CD4-positive, alpha-beta T cell (primary cell): Measurements from ENCODE around the gene INSR. TPM values are rescaled to one million over a fixed set of nuclear protein-coding genes. Genes with fewer than 3 reads are reported as not detected.

Experiments used
- ATAC-seq: fragments of 200-7000 bp; cut with Tn5 transposase; one replicate; pipeline ENCODE4 v1.10.0; 2022; ENCODE audit warnings: mild to moderate bottlenecking; ENCODE audit not compliant: poor library complexity
- CTCF ChIA-PET: fragments of 350-600 bp; sonication (Branson Sonifier 250); formaldehyde crosslinking; loops from one replicate; lab custom pipeline; 2021; ENCODE audit warnings: antibody characterized with exemption, inconsistent platforms; lab: Charles Lee
- POLR2A ChIA-PET: fragments of 350-600 bp; sonication (Branson Sonifier 250); formaldehyde crosslinking; loops from one replicate; lab custom pipeline; 2021; ENCODE audit warnings: antibody characterized with exemption, inconsistent platforms; lab: Charles Lee
- DNase-seq, 14 experiments: peaks; one replicate each; pipeline ENCODE4 v3.0.0-alpha.2; 2013 to 2020; ENCODE audit warnings: mixed read lengths in 2 of 14
- H3K27ac ChIP-seq, 2 donors: one replicate each; pipeline versions ENCODE4 v1.5.1 to v1.7.0; 2013; ENCODE audit warnings: low read length in 2 of 2, low read depth in 1 of 2, mild to moderate bottlenecking in 1 of 2
- H3K27me3 ChIP-seq, 2 experiments: 1 replicate in 1 of 2; 2 replicates in 1 of 2; pipeline versions ENCODE4 v1.6.1 to v1.7.0; 2013; ENCODE audit warnings: low read length in 2 of 2, control low read depth in 1 of 2, mild to moderate bottlenecking in 1 of 2, moderate library complexity in 1 of 2; ENCODE audit not compliant: insufficient read depth in 2 of 2, control insufficient read depth in 1 of 2
- H3K36me3 ChIP-seq: one replicate; pipeline ENCODE4 v1.6.1; 2013; ENCODE audit warnings: low read length, control low read depth; ENCODE audit not compliant: insufficient read depth
- H3K4me1 ChIP-seq: one replicate; pipeline ENCODE4 v1.6.1; 2013; ENCODE audit warnings: low read length, control low read depth; ENCODE audit not compliant: insufficient read depth
- H3K4me3 ChIP-seq: one replicate; pipeline ENCODE4 v1.5.1; 2013; ENCODE audit warnings: mild to moderate bottlenecking, low read length, moderate library complexity
- H3K9me3 ChIP-seq, 2 experiments: 1 replicate in 1 of 2; 2 replicates in 1 of 2; pipeline versions ENCODE4 v1.6.1 to v1.7.0; 2013; ENCODE audit warnings: low read length in 2 of 2, mild to moderate bottlenecking in 2 of 2, control low read depth in 1 of 2, moderate library complexity in 1 of 2; ENCODE audit not compliant: control insufficient read depth in 1 of 2, insufficient read depth in 1 of 2
- H3K27ac Mint-ChIP-seq: one replicate; pipeline ENCODE4 v1.8.0; 2020; ENCODE audit warnings: mixed read lengths
- H3K27me3 Mint-ChIP-seq: one replicate; pipeline ENCODE4 v1.8.0; 2021; ENCODE audit warnings: mixed read lengths
- H3K36me3 Mint-ChIP-seq: one replicate; pipeline ENCODE4 v1.8.0; 2021; ENCODE audit warnings: low read depth, mixed read lengths
- H3K4me1 Mint-ChIP-seq: one replicate; pipeline ENCODE4 v1.8.0; 2021; ENCODE audit warnings: low read depth, mixed read lengths
- H3K4me3 Mint-ChIP-seq: one replicate; pipeline ENCODE4 v1.8.0; 2020; ENCODE audit warnings: mild to moderate bottlenecking, mixed read lengths
- H3K9me3 Mint-ChIP-seq: one replicate; pipeline ENCODE4 v1.8.0; 2020; ENCODE audit warnings: mixed read lengths
- CTCF ChIP-seq: fragments of 200-600 bp; IDR thresholded peaks from one replicate; pipeline ENCODE4 v1.8.0; 2022; ENCODE audit warnings: antibody characterized with exemption, mild to moderate bottlenecking
- intact Hi-C, 2 experiments: fragments of 100-400 bp; cut with DNase I in 1 of 2; cut with micrococcal nuclease in 1 of 2; formaldehyde crosslinking; loops; one replicate each; pipeline versions ENCODE4 v1.15.1 to v1.9.0; 2023 to 2025; cut with DNase I, micrococcal nuclease
- total RNA-seq, 174 experiments: library from RNA in 2 of 174; stranded (reverse) in 2 of 174; gene quantifications; one replicate each; pipeline ENCODE4 v1.2.3 and lab custom pipeline; 2021 to 2026

INSR gene
- total RNA-seq, 2 experiments from 2014 or later = 1.8 to 3.0 TPM

GRCh38 chr19:7170983-7171382 is 123.2 kb downstream of the INSR start:
- TF ChIP-seq CTCF = no peak
- Mint-ChIP-seq H3K27ac (no peak overlapping the region), H3K4me1 (no peaks in the 10 kb centered on the region), H3K9me3 (peaks cover 3% of the 10 kb centered on the region), H3K36me3 (peaks cover 19% of the 10 kb centered on the region), H3K27me3 (no peaks in the 10 kb centered on the region), H3K4me3 (no peak overlapping the region)
- ATAC-seq (no peak), DNase-seq (no peak)
- ChIA-PET POLR2A (no interaction called here), CTCF (no interaction called here)
- Histone ChIP-seq H3K36me3 (no peaks in the 10 kb centered on the region), H3K9me3 (peaks cover 0 to 3% of the 10 kb centered on the region in 2 experiments), H3K4me3 (no peak overlapping the region), H3K27ac (no peak overlapping the region), H3K27me3 (no peaks in the 10 kb centered on the region), H3K4me1 (no peaks in the 10 kb centered on the region)
- intact Hi-C loops = no loop called here

GRCh38 chr19:7168941-7169340 is 125.3 kb downstream of the INSR start:
- peaks cover 19% of the 10 kb centered on the region for H3K36me3 Mint-ChIP-seq
- no peak overlapping the region for H3K27ac Mint-ChIP-seq
- H3K27ac ChIP-seq = no peak overlapping the region
- TF ChIP-seq CTCF = no peak
- intact Hi-C loops = no loop called here
- H3K4me3 ChIP-seq = no peak overlapping the region
- H3K36me3 ChIP-seq = no peaks in the 10 kb centered on the region
- no peak for DNase-seq
- no peak overlapping the region for H3K4me3 Mint-ChIP-seq
- H3K4me1 ChIP-seq = no peaks in the 10 kb centered on the region
- H3K27me3 ChIP-seq = no peaks in the 10 kb centered on the region
- CTCF ChIA-PET = interaction anchor here (0.6 kb wide), 3 partner anchors 8 to 26 kb away, joined by 3 read pairs; no protein-coding TSS in a partner anchor
- no peaks in the 10 kb centered on the region for H3K4me1 Mint-ChIP-seq
- POLR2A ChIA-PET = no interaction called here
- ATAC-seq = no peak
- peaks cover 3% of the 10 kb centered on the region for H3K9me3 Mint-ChIP-seq
- H3K27me3 Mint-ChIP-seq = no peaks in the 10 kb centered on the region
- H3K9me3 ChIP-seq = peaks cover 0 to 3% of the 10 kb centered on the region in 2 experiments

- Mint-ChIP-seq H3K27ac (no peak overlapping the region), H3K9me3 (no peaks in the 10 kb centered on the region), H3K36me3 (peaks cover 5% of the 10 kb centered on the region), H3K4me3 (no peak overlapping the region), H3K27me3 (no peaks in the 10 kb centered on the region), H3K4me1 (no peaks in the 10 kb centered on the region)
- H3K9me3 ChIP-seq = no peaks in the 10 kb centered on the region
- H3K4me1 ChIP-seq = no peaks in the 10 kb centered on the region
- CTCF ChIA-PET = no interaction called here
- ATAC-seq (no peak), DNase-seq (no peak)
- H3K27me3 ChIP-seq = no peaks in the 10 kb centered on the region
- intact Hi-C loops = no loop called here
- H3K4me3 ChIP-seq = no peak overlapping the region
- no peak overlapping the region for H3K27ac ChIP-seq
- POLR2A ChIA-PET = no interaction called here
- no peak for TF ChIP-seq CTCF
- no peaks in the 10 kb centered on the region for H3K36me3 ChIP-seq
Observed at GRCh38 chr19:7161292-7161691, 132.9 kb downstream of the INSR start.
